ENCODE results near the gene MREG.

DNA sequence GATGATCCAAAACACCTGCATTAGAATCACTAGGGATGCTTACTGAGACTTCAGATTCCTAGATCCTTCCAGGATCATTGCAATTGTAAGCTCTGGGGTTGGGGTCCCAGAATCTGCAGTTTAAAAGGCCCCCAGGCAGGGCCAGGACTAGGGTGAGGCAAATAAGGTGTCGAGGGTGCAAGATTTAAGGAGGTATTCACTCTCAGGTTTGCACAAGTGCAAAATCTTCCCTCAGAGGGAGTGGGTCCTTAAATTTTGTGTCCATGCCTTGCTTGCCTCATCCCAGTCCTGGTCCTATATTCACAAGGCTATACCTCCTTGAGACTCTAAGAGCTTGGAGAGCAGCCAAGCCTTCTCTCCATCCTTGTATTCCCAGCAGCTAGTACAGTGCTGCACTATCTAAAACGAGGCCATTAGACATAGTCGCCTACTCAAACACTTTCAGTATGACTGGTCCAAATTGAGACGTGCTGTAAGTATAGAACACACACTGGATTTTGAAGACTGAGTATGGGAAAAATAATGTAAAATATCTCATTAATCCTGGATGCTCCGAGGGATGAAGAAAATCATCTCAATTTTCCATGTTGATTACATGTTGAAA lies 31.6 kb upstream of the MREG start:
- TF ChIP-seq CTCF (IDR thresholded peaks at IDR 0.05), result no peak
- no peak for TF ChIP-seq POLR2A (IDR thresholded peaks at IDR 0.05)
